HG02943 (cell line): Measurements from ENCODE around the gene SHC2.

Experiments used
- ATAC-seq: cut with Tn5 transposase; IDR thresholded peaks from one replicate; pipeline ENCODE4 v1.9.1; 2021; ENCODE audit warnings: mild to moderate bottlenecking, low read depth, moderate library complexity; ENCODE audit not compliant: unreplicated experiment

SHC2 gene

GRCh38 chr19:409516-410242 is 51.2 kb downstream of the SHC2 start:
- ATAC-seq: no peak

- no peak for ATAC-seq
Observed at GRCh38 chr19:408902-409515, 51.8 kb downstream of the SHC2 start, which contains the start of gene C2CD4C. C2CD4C (minus strand) TSS chr19:409147; CDS start chr19:408361, 786 bp downstream.

DNA sequence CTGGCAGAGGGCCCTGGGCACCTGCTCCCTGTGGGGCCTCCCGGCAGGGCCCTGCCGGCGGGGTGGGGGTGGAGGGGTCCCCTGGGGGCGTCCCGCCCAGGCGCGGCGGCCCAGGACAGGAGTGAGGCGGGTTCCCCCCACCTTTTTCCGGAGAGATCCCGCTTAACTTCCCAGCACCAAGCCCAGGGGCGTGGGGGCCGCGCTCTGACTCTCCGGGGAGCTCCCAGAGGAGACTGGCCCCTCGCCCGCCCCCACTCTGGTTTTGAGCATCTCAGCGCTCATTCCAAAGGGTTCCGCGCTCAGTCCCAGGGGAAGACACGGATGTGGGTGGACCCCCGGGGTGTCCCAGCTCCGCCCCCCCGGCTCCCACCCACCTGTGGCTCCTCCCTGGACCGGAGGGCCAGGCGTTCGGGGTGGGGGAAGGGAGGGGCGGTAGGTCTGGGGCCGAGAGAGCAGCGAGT is 52.4 kb downstream of the SHC2 start:
- ATAC-seq: no peak

- ATAC-seq: no peak
Observed at GRCh38 chr19:407511-408440, 53.1 kb downstream of the SHC2 start.

GRCh38 chr19:406971-407510 is 53.8 kb downstream of the SHC2 start:
- ATAC-seq: no peak

DNA sequence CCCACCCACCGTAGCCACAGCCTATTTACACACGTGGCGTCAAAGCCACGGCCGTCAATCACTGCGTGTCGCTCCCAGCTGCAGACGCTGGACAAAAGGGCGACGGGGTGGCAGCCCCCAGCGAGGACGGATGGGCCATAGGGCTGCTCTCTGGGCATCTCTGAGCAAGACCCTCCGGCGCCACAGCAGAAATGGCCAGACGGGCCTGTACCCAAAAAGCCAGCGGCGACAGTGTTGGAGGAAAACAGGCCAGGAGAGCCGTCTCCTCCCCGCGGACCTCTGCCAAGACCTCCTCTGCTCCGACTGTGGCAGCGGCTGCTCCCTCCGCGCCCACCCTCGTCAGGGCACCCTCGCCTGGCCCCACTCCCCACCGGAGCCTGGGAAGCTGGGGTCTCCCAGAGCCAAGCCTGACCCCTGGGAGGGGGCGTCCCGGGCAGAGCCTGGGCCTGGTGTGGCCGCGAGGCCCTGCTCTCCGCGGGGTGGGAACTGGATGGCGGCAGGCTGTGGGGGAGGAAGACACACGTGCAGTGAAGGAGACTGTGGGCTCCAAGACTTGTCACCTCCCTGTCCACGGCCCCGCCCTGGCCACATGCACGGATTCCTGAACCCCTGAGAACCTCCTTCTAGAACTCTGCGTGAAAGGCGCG is 54.6 kb downstream of the SHC2 start:
- no peak for ATAC-seq

DNA sequence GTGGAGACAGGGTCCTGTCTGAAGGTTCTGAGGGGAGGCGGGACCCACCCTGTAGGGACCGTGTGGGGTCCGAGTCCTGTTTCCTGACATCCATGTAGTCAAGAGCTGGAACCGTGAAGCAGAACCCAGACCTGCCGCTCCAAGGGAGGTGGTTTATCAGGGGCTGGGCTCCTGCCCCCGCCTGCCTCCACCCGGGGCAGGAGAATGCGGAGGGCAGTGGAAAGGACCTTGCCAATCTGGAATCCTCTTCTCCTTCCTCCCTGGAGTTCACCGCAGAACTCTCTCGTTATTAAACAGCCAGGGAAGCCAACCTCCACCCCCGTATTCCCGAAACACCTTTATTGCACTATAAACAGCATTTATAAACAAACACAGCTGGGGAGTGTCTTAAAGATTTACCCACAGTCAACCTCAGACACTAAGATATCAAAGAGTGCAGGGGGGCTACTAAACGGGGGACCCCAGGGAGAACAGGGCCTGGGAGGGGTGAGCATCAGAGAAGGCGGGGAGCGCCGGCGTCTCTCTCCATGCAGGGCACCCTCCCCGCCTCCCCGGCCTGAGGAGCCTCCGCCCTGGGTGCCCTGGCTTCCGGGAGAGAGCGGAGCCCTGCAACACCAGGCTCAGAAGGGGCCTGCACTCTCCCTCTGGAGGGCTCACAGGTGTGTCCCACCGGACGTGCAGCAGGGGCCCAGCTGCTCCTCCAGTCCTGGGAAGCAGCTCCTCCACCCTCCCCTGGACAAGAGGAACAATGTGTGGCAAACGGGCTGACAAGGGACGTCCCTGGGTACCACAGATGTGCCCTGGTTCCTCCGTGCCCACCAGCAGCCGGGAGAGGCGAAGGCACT is 55.5 kb downstream of the SHC2 start:
- ATAC-seq: no peak

- ATAC-seq: no peak
Observed at GRCh38 chr19:403221-404027, 57.4 kb downstream of the SHC2 start.

- no peak for ATAC-seq
Observed at GRCh38 chr19:402786-403185, 58.0 kb downstream of the SHC2 start.

DNA sequence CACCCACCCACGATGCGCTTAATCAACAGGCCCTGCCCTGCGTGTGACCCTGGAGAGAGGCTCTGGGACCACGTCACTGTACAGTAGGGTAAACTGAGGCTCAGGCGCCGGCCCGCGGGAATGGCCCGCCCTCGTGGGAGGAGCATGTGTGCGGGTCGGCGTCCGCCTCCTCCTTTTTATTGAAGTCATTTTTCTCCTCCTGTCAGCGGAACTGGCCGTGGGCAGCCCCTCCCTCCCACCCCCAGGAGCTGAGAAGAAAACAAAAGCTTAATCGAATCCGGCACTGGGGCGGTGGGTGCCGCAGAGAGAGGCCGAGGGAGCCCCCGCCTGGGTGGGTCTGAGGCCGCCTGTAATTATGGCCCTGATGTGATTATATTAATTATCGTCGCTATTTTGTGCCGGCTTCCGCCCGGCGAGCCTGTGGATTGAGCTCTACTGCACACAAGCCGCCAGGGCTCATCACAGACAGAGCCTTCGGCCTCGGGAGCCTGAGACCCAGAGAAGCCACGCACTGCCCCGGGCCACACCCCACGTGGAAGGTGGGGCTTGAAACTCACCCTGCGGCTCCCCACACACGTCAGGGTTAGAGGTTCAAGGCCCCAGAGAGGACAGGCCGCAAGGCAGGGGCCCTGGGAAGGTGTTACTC is 58.8 kb downstream of the SHC2 start:
- no peak for ATAC-seq

GRCh38 chr19:400976-401865 is 59.6 kb downstream of the SHC2 start:
- ATAC-seq: no peak

- no peak for ATAC-seq
Observed at GRCh38 chr19:399370-399769, 61.5 kb downstream of the SHC2 start.

- no peak for ATAC-seq
Observed at GRCh38 chr19:398719-399118, 62.1 kb downstream of the SHC2 start.

DNA sequence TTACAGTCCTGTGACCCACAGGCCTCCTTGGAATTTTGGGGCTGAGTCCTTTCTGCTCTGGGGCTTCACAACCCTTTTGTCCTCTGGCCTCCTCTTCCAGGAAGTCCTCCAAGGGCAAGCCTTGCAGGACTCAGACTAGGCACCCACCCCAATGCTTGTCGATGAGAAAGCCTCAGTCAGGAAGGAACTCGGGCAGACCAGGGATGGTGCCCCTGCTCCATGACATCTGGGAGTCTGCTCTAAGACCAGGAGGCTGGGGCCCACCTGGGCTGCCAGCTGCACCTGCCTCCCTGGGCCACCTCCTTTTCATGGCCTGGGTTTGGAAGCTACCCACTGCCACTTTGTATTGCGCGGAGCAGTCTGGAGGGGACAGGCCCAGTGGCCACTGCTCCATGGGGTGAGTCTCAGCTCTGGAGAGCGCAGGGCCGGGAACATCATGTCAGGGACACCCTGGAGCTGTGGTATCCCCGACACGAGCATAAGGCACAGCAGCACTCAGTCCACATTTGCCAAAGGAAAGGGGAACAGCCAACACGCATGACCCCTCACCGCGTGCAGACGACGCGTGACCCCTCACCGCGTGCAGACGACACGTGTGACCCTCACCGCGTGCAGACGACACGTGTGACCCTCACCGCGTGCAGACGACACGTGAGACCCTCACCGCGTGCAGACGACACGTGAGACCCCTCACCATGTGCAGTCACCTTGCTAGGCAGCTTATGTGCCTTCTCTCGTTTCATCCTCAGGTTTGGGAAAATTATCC is 62.7 kb downstream of the SHC2 start:
- no peak for ATAC-seq

- ATAC-seq: no peak
Observed at GRCh38 chr19:397321-397720, 63.5 kb downstream of the SHC2 start.

GRCh38 chr19:395467-395866 is 65.4 kb downstream of the SHC2 start:
- no peak for ATAC-seq
